DOHH2 (cell line): ENCODE results near the gene SPATA13.
"Not testable (repeated sequence)": the region's sequence is repeated elsewhere in the genome, so short reads cannot be mapped to it uniquely, and the experiment has no call there.

ENCODE experiments used
- EZH2phosphoT487 ChIP-seq: fragments of 200-600 bp; sonication (generic); IDR thresholded peaks from 2 replicates; pipeline ENCODE4 v1.6.1; 2017; ENCODE audit warnings: borderline replicate concordance, mild to moderate bottlenecking, antibody characterized with exemption, low read length, moderate library complexity, mixed read lengths
- TF ChIP-seq, protein P1 (sequence below): fragments of 200-600 bp; sonication (generic); IDR thresholded peaks from one replicate; pipeline ENCODE4 v1.5.1; 2014; ENCODE audit warnings: antibody characterized with exemption, mild to moderate bottlenecking, low read depth, low read length; ENCODE audit not compliant: poor library complexity, severe bottlenecking

DNA sequence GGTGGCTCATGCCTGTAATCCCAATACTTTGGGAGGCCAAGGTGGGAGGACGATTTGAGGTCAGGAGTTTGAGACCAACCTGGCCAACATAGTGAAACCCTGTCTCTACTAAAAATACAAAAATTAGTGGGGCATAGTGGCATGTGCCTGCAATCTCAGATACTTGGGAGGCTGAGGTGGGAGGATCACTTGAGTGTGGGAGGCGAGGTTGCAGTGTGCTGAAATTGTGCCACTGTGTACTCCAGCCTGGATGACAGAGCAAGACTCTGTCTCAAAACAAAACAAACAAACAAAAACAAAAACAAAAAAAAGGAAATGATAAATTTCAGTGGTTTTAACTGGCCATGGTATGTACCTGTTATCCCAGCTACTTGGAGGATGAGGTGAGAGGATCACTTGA is 56.3 kb downstream of the SPATA13 start:
- TF ChIP-seq, protein P1, sequence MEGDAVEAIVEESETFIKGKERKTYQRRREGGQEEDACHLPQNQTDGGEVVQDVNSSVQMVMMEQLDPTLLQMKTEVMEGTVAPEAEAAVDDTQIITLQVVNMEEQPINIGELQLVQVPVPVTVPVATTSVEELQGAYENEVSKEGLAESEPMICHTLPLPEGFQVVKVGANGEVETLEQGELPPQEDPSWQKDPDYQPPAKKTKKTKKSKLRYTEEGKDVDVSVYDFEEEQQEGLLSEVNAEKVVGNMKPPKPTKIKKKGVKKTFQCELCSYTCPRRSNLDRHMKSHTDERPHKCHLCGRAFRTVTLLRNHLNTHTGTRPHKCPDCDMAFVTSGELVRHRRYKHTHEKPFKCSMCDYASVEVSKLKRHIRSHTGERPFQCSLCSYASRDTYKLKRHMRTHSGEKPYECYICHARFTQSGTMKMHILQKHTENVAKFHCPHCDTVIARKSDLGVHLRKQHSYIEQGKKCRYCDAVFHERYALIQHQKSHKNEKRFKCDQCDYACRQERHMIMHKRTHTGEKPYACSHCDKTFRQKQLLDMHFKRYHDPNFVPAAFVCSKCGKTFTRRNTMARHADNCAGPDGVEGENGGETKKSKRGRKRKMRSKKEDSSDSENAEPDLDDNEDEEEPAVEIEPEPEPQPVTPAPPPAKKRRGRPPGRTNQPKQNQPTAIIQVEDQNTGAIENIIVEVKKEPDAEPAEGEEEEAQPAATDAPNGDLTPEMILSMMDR = not testable (repeated sequence)
- TF ChIP-seq EZH2phosphoT487 = not testable (repeated sequence)
